Measurements from ENCODE around the gene CSRP1. TPM values are rescaled to one million over a fixed set of nuclear protein-coding genes. Genes with fewer than 3 reads are reported as not detected.
A peak's percentile ranks its signal among the peaks of the same experiment; 100 is the strongest.

Gene CSRP1
- total and polyA plus RNA-seq, 9 of the 15 experiments (the other 6 are each of a cell fraction or from before 2014, with no cell fraction given) = 6.8 to 39.4 (median 23.7) TPM

DNA sequence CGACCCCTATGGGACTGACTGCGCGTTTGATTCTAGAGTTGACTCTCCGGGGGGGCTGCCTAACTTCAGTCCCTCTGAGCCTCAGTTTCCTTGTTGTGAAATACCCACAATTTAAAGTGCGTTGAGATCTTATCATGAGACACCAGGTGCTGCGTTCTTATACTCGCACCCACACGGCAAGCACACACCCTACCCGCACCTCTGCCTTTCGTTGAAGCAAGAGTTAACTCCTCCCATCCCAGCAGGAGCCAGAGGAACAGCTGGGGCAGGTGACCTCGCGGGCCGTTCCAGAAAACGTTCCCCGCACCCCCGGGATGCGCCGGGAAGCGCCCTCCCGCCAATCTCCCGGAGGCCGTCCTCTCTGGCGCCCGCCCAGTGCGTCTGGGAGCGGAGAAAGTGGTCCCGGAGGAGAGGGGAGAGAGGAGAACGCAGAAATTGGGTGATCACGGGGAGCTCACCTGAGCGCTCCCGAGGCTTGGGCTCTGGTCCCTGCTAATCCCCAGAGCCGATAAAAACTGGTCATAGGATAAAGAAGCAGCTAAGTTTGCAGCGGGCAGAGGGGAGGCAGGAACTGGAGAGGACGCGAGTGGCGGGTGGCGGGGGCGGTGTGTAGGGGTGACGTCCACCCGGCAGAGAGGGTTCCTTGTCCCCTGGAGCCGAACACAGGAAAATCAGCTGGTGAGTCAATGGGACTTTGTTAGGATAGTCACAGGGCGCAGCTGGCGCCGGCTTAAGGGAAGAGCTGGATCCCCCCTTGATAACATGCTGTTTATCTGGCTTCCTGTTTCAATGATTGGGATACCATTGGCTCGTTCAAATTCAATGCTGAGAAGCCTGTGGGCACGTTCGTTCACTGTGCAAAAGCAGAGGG lies 32.9 kb upstream of the CSRP1 start (continued):
- TF ChIP-seq, protein P1, sequence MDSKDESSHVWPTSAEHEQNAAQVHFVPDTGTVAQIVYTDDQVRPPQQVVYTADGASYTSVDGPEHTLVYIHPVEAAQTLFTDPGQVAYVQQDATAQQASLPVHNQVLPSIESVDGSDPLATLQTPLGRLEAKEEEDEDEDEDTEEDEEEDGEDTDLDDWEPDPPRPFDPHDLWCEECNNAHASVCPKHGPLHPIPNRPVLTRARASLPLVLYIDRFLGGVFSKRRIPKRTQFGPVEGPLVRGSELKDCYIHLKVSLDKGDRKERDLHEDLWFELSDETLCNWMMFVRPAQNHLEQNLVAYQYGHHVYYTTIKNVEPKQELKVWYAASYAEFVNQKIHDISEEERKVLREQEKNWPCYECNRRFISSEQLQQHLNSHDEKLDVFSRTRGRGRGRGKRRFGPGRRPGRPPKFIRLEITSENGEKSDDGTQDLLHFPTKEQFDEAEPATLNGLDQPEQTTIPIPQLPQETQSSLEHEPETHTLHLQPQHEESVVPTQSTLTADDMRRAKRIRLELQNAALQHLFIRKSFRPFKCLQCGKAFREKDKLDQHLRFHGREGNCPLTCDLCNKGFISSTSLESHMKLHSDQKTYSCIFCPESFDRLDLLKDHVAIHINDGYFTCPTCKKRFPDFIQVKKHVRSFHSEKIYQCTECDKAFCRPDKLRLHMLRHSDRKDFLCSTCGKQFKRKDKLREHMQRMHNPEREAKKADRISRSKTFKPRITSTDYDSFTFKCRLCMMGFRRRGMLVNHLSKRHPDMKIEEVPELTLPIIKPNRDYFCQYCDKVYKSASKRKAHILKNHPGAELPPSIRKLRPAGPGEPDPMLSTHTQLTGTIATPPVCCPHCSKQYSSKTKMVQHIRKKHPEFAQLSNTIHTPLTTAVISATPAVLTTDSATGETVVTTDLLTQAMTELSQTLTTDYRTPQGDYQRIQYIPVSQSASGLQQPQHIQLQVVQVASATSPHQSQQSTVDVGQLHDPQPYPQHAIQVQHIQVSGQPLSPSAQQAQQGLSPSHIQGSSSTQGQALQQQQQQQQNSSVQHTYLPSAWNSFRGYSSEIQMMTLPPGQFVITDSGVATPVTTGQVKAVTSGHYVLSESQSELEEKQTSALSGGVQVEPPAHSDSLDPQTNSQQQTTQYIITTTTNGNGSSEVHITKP (IDR thresholded peaks at IDR 0.05; ENCODE audit: partially characterized antibody) = peak; percentile 76
- TF ChIP-seq GATAD2A (IDR thresholded peaks at IDR 0.05) (no peak), MBD2 (IDR thresholded peaks at IDR 0.05; ENCODE audit: borderline replicate concordance, low read depth) (peak; percentile 23; the same call in 1 of the 2 replicates), CEBPB (tag; IDR thresholded peaks at IDR 0.05) (0 out of 2 replicates have a peak, but pooled peaks have one; percentile 10), EGR1 (conservative IDR thresholded peaks at IDR 0.05) (peak; percentile 85), KAT7 (CRISPR knock-in tag; IDR thresholded peaks at IDR 0.05; ENCODE audit: borderline replicate concordance) (peak; percentile 16; the same call in 1 of the 2 replicates), HNRNPK (IDR thresholded peaks at IDR 0.05; ENCODE audit: low read depth, low read length, poor library complexity, severe bottlenecking) (no peak), GABPB1 (CRISPR knock-in tag; IDR thresholded peaks at IDR 0.05) (peak; percentile 20; the same call in 1 of the 2 replicates)
